Activated T-helper 1 cell treated with anti-CD3 and anti-CD28 coated beads, Interleukin-2, amount 50 U/mL, for 16 hours (primary cell): ENCODE measurements around the gene LEPR.
A peak's percentile ranks its signal among the peaks of the same experiment; 100 is the strongest.

Experiments
- DNase-seq, 2 donors: peaks; one replicate each; pipeline ENCODE4 v3.0.0-alpha.2; 2020; ENCODE audit warnings: low read depth in 1 of 2, low spot score in 1 of 2

LEPR gene

GRCh38 chr1:65412256-65412983 is 8.0 kb upstream of the LEPR start:
- no peak for DNase-seq

DNA sequence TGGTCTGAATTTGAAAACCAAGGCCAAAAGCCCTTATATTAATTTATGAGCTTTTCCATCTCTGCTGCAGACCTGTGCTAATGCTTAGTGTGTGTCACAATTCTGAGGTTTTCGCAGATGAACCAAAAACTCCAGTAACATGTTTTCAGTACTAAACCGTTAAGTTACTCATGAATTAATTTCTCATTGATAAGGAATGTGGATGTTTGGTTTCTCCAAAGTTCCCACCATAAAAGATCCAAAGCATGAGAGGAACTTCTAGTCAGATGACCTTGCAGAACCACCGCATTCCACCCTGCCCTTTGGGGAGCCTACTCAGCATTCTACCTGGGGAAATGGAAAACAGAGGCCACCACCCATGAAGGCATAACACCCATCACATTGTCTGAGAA is 7.5 kb upstream of the LEPR start:
- no peak for DNase-seq

GRCh38 chr1:65414538-65414937 is 5.9 kb upstream of the LEPR start:
- DNase-seq = no peak

DNA sequence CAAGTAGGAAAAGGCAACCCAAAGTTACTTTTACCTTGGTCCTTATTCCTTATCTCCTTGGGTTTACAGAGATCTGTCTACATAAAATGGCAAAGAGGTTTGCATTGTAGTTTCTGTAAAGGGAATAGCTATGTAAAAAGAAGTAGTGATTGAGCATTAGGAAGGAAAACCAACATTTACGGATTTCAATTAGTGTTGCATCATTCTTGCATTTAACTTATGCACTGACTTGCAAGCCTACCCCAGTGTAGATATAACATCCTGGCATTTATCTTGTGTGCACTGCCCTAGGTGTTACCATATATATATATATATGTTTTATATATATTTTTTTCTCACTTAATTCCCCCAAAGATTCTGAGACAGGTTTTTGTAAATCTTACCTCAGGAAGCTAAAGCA is 3.7 kb upstream of the LEPR start:
- no peak for DNase-seq

DNA sequence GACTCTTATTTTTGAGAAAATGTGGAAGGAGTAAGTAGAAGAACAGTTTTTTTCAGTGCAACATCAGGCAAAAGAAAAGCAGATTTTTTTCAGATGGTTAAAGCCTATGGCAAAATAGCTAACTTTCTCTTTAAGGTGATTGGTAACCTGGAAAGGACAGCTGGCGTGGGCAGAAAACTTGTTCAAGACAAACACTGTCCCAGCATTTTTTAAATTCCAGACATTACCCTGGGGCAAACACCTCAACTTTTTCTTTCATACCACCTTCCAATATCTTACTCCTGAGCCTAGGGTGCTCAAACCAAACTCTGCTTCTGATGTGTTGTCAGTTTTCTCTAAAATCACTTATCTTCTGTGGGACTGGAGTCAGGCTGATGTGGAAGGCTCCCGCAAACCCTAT is 2.7 kb upstream of the LEPR start:
- DNase-seq = no peak

DNA sequence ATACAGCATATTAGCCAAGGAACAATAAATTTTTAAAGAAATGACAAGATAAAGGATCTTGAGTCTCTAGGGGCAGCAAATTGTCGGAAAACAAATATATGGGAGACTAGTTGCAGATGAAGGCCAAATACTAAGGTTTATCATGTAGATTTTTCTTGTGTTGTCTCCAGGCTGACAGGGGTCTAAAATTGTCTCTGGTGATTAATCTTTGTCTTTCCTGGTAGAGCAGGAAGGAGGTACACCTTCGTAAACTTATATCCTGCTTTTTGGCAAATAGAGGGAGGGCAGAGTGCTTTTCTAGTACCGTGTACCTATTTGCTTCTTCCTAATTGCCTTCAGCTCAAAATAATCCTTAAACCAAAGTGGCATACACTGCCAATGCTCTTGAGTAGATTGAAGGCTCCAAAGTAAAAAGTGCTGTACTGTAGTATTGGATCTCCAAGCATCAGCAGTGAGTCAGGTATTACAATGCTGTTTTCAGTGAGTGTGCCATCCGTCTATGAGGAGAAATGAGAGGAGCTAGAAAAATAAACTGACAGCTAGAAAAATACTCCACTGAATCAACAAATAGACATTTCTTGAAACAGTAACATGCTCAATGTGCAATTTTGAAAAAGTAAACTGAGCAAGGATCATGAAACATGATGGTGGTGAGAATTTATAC is 1.8 kb upstream of the LEPR start:
- no peak for DNase-seq

- DNase-seq = peak; percentile 97 to 98
Measured at GRCh38 chr1:65419681-65420589, 533 bp upstream of the LEPR start.

GRCh38 chr1:65421351-65422025 is 1.0 kb downstream of the LEPR start:
- no peak for DNase-seq

DNA sequence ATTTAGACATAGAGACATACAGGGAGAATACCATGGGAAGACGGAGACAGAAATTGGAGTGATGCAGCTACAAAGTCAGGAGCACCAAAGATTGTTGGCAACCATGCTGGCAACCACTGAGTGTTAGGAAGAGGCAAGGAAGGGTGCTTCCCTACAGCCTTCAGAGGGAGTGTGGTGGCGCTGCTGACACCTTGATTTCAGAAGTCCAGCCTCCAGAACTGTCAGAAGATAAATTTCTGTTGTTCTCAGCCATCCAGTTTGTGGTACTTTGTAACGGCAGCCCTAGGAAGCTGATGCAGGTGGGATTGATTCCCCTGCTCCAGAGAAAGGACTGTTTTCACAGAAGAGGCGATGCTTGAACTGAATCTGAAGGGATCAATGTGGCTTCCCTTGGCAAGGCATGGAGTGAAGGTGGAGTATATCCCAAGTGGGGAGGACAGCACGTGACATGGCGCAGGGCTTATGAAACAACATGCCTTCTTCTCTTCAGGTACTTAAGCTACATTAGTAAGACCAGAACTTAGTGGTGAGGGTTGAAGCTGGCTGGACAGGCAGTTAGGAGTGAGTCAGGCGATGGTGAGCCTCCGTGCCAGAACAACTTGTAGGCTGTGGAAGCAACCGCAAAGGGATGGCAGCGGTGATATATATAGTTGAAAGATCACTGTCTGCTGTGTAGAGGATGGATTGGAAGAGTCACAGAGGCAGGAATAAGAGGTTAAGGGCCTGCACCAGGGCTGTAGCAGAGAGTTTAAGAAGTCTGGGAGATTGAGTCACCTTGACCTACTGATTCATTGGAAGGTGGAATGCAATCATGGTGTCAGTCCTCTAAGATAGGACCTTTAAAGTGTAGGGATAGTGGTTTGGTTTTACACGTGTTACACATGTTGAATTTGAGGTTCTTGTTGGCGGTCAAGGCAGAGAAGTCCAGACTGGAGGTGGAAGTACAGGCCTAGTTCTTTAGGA is 2.1 kb downstream of the LEPR start:
- DNase-seq = no peak

DNA sequence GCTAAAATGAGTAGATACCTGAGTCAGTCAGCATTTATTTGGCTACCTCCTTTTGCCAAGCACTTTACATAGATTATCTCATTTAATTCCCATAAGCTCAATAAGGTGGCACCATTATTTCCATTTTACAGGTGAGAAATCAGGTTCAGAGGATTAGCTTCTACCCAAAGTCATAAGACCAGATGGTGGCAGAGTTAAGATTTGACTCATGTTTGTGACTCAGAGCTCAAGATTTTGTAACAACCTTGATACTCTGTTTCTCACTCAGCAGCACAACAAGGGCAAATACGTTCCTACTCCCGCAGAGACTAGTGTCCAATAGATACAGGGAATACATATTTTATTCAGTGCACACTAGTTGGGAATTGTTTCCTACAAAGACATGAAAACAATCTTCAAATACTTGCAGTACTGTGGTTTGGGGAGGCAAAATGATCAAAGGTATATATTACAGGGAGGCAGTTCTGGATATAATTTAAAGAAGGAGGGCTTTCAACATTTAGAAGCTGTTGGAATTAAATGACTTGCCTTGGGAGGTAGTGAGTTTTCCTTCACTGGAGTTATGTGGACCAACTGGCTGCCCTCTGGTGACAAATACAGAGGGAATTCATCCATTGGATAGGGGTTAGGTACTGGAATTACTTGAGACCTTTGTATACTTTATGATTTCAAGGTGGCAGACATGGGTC is 3.6 kb downstream of the LEPR start:
- no peak for DNase-seq

- no peak for DNase-seq
Measured at GRCh38 chr1:65424573-65424889, 4.1 kb downstream of the LEPR start.

- no peak for DNase-seq
Measured at GRCh38 chr1:65425006-65425405, 4.5 kb downstream of the LEPR start.

DNA sequence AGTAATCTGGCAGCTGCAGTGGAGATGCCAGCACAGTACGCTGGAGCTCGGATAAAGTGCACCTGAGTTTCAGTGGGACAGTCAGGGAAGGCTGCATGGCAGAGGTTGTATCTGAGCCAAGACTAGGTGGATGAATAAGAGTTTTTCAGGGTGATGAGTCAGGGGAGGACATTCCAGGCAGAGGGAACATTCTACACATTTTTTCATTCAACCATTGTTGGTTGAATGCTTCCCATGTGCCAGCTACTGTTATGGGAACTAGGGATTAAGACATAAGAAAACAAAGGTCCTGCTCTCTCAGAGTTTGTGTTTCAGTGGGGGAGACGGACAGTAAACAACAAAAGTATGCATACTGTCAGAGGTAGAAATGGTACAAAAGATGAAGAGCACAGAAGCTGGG is 5.2 kb downstream of the LEPR start:
- no peak for DNase-seq

DNA sequence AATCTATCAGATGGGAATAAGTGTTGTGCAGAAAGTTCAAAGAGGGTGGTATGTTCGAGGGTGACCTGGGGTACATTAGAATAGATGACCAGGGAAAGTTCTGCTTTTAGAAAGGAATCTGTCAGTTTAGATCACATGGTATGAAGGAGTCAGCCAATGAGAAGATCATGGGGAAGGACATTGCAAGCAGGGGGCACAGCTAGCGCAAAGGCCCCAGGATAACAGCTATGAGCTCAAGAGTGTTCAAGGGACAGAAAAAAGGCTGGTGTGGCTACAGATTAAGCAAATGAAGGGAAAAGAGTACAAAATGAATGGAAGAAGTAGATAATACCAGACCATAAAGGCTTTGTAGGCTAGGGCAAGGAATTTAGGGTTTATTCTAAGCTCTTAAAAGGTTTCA is 8.6 kb downstream of the LEPR start:
- DNase-seq = no peak

GRCh38 chr1:65429806-65430205 is 9.3 kb downstream of the LEPR start:
- DNase-seq = no peak

DNA sequence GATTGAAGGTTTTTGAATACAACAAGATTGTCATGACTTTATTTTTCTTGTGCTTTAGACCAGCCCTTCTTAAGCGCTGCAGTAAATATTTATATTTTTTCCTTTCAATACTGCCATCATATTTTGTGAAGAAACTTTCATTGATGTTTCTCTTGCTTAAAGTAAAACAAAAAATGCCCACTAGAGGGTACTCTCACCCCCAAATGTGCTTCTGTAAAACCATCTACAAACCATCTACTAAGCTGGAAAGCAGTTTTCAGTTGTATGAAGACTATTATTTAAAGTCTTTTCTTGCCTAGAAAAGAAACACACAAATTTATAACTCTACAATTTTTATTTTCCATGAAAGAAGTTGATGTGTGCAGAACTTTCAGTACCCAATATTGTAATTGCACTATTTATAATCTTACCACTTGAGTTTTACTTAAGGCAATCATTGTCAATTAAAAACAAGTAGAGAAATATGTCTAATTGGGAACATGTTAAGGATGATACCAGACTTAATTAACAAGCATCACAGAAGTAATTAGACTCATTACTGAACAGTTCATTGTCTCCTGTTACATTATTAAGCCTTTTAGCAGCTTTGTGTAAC is 10.7 kb downstream of the LEPR start:
- no peak for DNase-seq

DNA sequence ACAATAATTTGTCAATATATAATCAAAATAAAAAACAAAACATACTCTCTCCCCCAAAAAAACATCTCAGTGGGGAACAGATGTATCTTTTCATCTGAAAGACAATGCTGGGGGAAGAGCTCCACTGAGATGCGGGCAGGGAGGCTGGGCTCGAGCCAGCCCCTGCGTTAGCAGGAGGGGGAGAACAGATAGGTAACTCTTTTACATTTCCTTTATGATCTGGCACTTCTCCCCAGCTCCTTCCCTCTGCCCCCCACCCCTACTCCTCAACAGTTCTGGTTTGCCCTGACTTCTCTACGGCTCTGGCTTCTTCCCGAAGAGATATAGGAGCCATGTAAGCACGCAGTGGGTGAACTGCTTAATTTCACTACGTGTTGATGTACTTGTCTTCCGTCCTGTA is 12.4 kb downstream of the LEPR start:
- no peak for DNase-seq

GRCh38 chr1:65434255-65434654 is 13.8 kb downstream of the LEPR start:
- DNase-seq = no peak

- no peak for DNase-seq
Measured at GRCh38 chr1:65434760-65435159, 14.3 kb downstream of the LEPR start.
